GM23338 (cell line): ENCODE results near the gene HNMT. TPM values are rescaled to one million over a fixed set of nuclear protein-coding genes. Genes with fewer than 3 reads are reported as not detected.

Experiments used
- ATAC-seq: fragments of 200-7000 bp; cut with Tn5 transposase; 3 replicates; pipeline ENCODE4 v1.9.1; 2020
- DNase-seq: peaks from one replicate; pipeline ENCODE4 v3.0.0-alpha.2; 2015; ENCODE audit warnings: low spot score
- H2AFZ ChIP-seq: fragments of 200-600 bp; sonication (generic); 2 replicates; pipeline ENCODE4 v1.8.0; 2016; ENCODE audit warnings: antibody characterized with exemption, mild to moderate bottlenecking, moderate library complexity
- H3F3A ChIP-seq: fragments of 200-600 bp; sonication (generic); replicated peaks from 2 replicates; pipeline ENCODE4 v1.8.0; 2017; ENCODE audit warnings: antibody characterized with exemption, mixed run types, low read depth
- H3K27ac ChIP-seq: fragments of 200-600 bp; sonication (generic); 2 replicates; pipeline ENCODE4 v1.6.1; 2016; ENCODE audit warnings: low read depth
- H3K27me3 ChIP-seq: fragments of 200-600 bp; sonication (generic); 2 replicates; pipeline ENCODE4 v1.8.0; 2016; ENCODE audit warnings: mild to moderate bottlenecking, mixed run types, moderate library complexity; ENCODE audit not compliant: insufficient read depth
- H3K36me3 ChIP-seq: fragments of 200-600 bp; sonication (generic); 2 replicates; pipeline ENCODE4 v1.8.0; 2016; ENCODE audit warnings: mild to moderate bottlenecking; ENCODE audit not compliant: insufficient read depth
- H3K4me1 ChIP-seq: fragments of 200-600 bp; sonication (generic); 2 replicates; pipeline ENCODE4 v1.8.0; 2016; ENCODE audit warnings: mild to moderate bottlenecking, moderate library complexity; ENCODE audit not compliant: insufficient read depth
- H3K4me2 ChIP-seq: fragments of 200-600 bp; sonication (generic); 2 replicates; pipeline ENCODE4 v1.7.1; 2017; ENCODE audit warnings: mixed run types
- H3K4me3 ChIP-seq: fragments of 200-600 bp; sonication (generic); 2 replicates; pipeline ENCODE4 v1.6.1; 2016; ENCODE audit warnings: mixed run types
- H3K79me2 ChIP-seq: fragments of 200-600 bp; sonication (generic); replicated peaks from 2 replicates; pipeline ENCODE4 v1.8.0; 2017; ENCODE audit warnings: mild to moderate bottlenecking; ENCODE audit not compliant: insufficient read depth
- H3K9me2 ChIP-seq: fragments of 200-600 bp; sonication (generic); 2 replicates; pipeline ENCODE4 v1.8.0; 2017; ENCODE audit not compliant: insufficient read depth
- H4K20me1 ChIP-seq: fragments of 200-600 bp; sonication (generic); replicated peaks from 2 replicates; pipeline ENCODE4 v1.8.0; 2017; ENCODE audit warnings: mild to moderate bottlenecking; ENCODE audit not compliant: insufficient read depth
- H3K27ac Mint-ChIP-seq: 2 replicates; pipeline ENCODE4 v1.8.0; 2020; ENCODE audit warnings: inconsistent platforms, mild to moderate bottlenecking, moderate library complexity, mixed read lengths
- H3K27me3 Mint-ChIP-seq: 3 replicates; pipeline ENCODE4 v1.8.0; 2022; ENCODE audit warnings: low read depth, mild to moderate bottlenecking, moderate library complexity, mixed read lengths, inconsistent platforms; ENCODE audit not compliant: insufficient read depth, poor library complexity
- H3K36me3 Mint-ChIP-seq: 3 replicates; pipeline ENCODE4 v1.8.0; 2021; ENCODE audit warnings: low read depth, mild to moderate bottlenecking, inconsistent platforms, moderate library complexity, mixed read lengths
- H3K4me1 Mint-ChIP-seq: 3 replicates; pipeline ENCODE4 v1.8.0; 2020; ENCODE audit warnings: mild to moderate bottlenecking, inconsistent platforms, mixed read lengths
- H3K4me3 Mint-ChIP-seq: 3 replicates; pipeline ENCODE4 v1.8.0; 2021; ENCODE audit warnings: moderate library complexity, mild to moderate bottlenecking, inconsistent platforms, mixed read lengths
- H3K9me3 Mint-ChIP-seq: 3 replicates; pipeline ENCODE4 v1.8.0; 2020; ENCODE audit warnings: moderate library complexity, mild to moderate bottlenecking, inconsistent platforms, mixed read lengths
- CREB1 ChIP-seq: fragments of 250-450 bp; sonication (Bioruptor Pico); IDR thresholded peaks from 2 replicates; pipeline ENCODE4 v1.5.0; 2020; ENCODE audit warnings: low read depth, mild to moderate bottlenecking, moderate library complexity
- CTCF ChIP-seq, 2 experiments: fragments of 200-600 bp in 1 of 2; sonication (generic) in 1 of 2; conservative IDR thresholded peaks; 2 replicates each; pipeline versions ENCODE4 v1.5.1 to v1.6.1; 2016 to 2017; ENCODE audit warnings: antibody characterized with exemption in 2 of 2, low read depth in 2 of 2, mild to moderate bottlenecking in 2 of 2, moderate library complexity in 1 of 2
- ETS1 ChIP-seq: IDR thresholded peaks from 2 replicates; pipeline ENCODE4 v1.6.1; 2016; ENCODE audit warnings: antibody characterized with exemption
- EZH2 ChIP-seq: fragments of 200-600 bp; sonication (generic); IDR thresholded peaks from one replicate; pipeline ENCODE4 v1.8.0; 2017; ENCODE audit warnings: antibody characterized with exemption, mild to moderate bottlenecking, low read depth; ENCODE audit not compliant: unreplicated experiment
- EZH2phosphoT487 ChIP-seq: fragments of 200-600 bp; sonication (generic); IDR thresholded peaks from one replicate; pipeline ENCODE4 v1.8.1; 2018; ENCODE audit warnings: antibody characterized with exemption; ENCODE audit not compliant: unreplicated experiment
- JUNB ChIP-seq: IDR thresholded peaks from one replicate; pipeline ENCODE4 v1.6.1; 2016; ENCODE audit warnings: antibody characterized with exemption; ENCODE audit not compliant: unreplicated experiment
- NANOG ChIP-seq: IDR thresholded peaks from 2 replicates; pipeline ENCODE4 v1.6.1; 2016; ENCODE audit warnings: antibody characterized with exemption, borderline replicate concordance
- POLR2AphosphoS5 ChIP-seq: IDR thresholded peaks from 2 replicates; pipeline ENCODE4 v1.6.1; 2016; ENCODE audit warnings: antibody characterized with exemption, low read depth
- STAT1 ChIP-seq: IDR thresholded peaks from one replicate; pipeline ENCODE4 v1.6.1; 2016; ENCODE audit warnings: antibody characterized with exemption; ENCODE audit not compliant: unreplicated experiment
- ZNF331 ChIP-seq: fragments of 250-450 bp; sonication (Bioruptor Pico); IDR thresholded peaks from 2 replicates; pipeline ENCODE4 v1.5.0; 2020; ENCODE audit warnings: low read depth, mild to moderate bottlenecking, moderate library complexity
- ZNF462 ChIP-seq: fragments of 250-450 bp; sonication (Bioruptor Pico); IDR thresholded peaks from 2 replicates; pipeline ENCODE4 v1.5.0; 2020; ENCODE audit warnings: mild to moderate bottlenecking, moderate library complexity
- polyA plus RNA-seq: library from polyadenylated mRNA; unstranded; fragments of >200 nt; fragmentation: Nextera tagmentation; extraction: Ambion mirVana; gene quantifications from 2 replicates; pipeline ENCODE4 v1.2.1, GENCODE V29; 2016
- total RNA-seq: library from RNA; depleted of rRNA; stranded (reverse); fragments of >200 nt; shearing (Covaris generic); gene quantifications from 2 replicates; pipeline ENCODE4 v1.2.3, GENCODE V29; 2014

The HNMT gene
- total and polyA plus RNA-seq, 2 experiments from 2014 or later: 3.3 to 3.4 TPM

DNA sequence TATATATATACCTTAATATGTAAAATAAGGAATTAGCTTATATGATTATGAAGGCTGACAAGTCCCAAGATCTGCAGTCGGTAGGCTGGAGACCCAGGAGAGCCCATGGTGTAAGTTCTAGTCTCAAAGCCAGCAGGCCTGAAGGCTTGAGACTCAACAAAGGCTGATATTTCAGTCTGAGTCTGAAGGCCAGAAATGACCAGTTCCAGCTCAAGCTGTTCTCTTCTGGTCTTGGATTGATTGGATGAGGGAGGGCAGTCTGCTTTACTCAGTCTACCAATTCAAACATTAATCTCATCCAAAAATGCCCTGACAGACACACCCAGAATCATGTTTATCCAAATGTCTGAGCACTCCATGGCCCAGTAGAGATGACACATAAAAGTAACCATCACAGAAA, 22.0 kb downstream of the HNMT start:
- ATAC-seq: no peak
- Mint-ChIP-seq H3K9me3 (no peaks in the 10 kb centered on the region), H3K27me3 (peaks cover 3% of the 10 kb centered on the region), H3K27ac (no peak overlapping the region), H3K36me3 (no peaks in the 10 kb centered on the region), H3K4me3 (no peak overlapping the region), H3K4me1 (no peaks in the 10 kb centered on the region)
- H3K4me3 ChIP-seq: no peak overlapping the region
- no peaks in the 10 kb centered on the region for H3K4me1 ChIP-seq
- no peak overlapping the region for H2AFZ ChIP-seq
- H3K79me2 ChIP-seq: no peaks in the 10 kb centered on the region
- no peaks in the 10 kb centered on the region for H3K9me2 ChIP-seq
- H4K20me1 ChIP-seq: no peaks in the 10 kb centered on the region
- H3K27ac ChIP-seq: no peak overlapping the region
- TF ChIP-seq EZH2 (no peak), EZH2phosphoT487 (no peak), ZNF331 (CRISPR knock-in tag) (no peak), CTCF (conservative IDR thresholded peaks at IDR 0.05; ENCODE audit: low read depth in 2 of 2) (no peak), JUNB (no peak), ETS1 (no peak)
- no peaks in the 10 kb centered on the region for H3F3A ChIP-seq
- no peaks in the 10 kb centered on the region; the same call in 1 of the 2 replicates for H3K36me3 ChIP-seq
- DNase-seq: no peak
- H3K27me3 ChIP-seq: no peaks in the 10 kb centered on the region
- no peak overlapping the region for H3K4me2 ChIP-seq

DNA sequence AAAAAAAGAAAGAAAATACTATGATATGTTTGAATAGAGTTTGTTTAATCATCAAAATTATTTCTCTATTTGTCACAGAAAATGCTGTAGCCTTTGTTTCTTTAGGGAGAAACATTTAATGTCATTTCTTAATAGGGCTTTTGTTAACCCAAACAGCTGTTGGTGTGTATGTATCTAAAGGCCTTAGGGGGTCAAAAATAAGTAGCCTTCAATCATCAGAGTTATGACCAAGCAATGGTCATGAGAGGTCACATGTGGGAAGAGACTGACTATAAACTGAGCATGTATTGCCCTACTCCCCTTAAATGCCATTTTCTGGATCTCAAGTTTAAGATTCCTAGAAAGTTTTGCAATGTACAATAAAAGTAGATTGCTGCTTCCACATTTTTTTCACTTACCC, 22.7 kb downstream of the HNMT start:
- Mint-ChIP-seq H3K9me3 (no peaks in the 10 kb centered on the region), H3K4me3 (no peak overlapping the region), H3K27me3 (peaks cover 3% of the 10 kb centered on the region), H3K27ac (no peak overlapping the region), H3K36me3 (peaks cover 3% of the 10 kb centered on the region; the same call in 2 of the 3 replicates), H3K4me1 (no peaks in the 10 kb centered on the region)
- Histone ChIP-seq H3K36me3 (no peaks in the 10 kb centered on the region; the same call in 1 of the 2 replicates), H4K20me1 (no peaks in the 10 kb centered on the region), H3K4me1 (no peaks in the 10 kb centered on the region), H3K4me2 (no peak overlapping the region), H3K4me3 (no peak overlapping the region), H3K27ac (no peak overlapping the region), H3F3A (no peaks in the 10 kb centered on the region), H2AFZ (no peak overlapping the region), H3K9me2 (0 out of 2 replicates have a peak, but pooled peaks cover 3% of the 10 kb centered on the region), H3K79me2 (no peaks in the 10 kb centered on the region), H3K27me3 (no peaks in the 10 kb centered on the region)
- TF ChIP-seq ZNF462 (CRISPR knock-in tag) (no peak), JUNB (no peak), EZH2 (no peak), POLR2AphosphoS5 (no peak), EZH2phosphoT487 (no peak), NANOG (no peak), STAT1 (no peak), CREB1 (CRISPR knock-in tag) (no peak)
- ATAC-seq: no peak
- no peak for DNase-seq
